H1 (cell line): Measurements from ENCODE around the gene AK2. TPM values are rescaled to one million over a fixed set of nuclear protein-coding genes. Genes with fewer than 3 reads are reported as not detected.

Source experiments
- BRCA1 ChIP-seq: IDR thresholded peaks from 2 replicates; pipeline ENCODE4 v1.6.1; 2012; ENCODE audit warnings: low read depth, low read length, improper control_type of control experiment
- CBX5 ChIP-seq: fragments of 300-800, 300-1000 bp; sonication (generic); IDR thresholded peaks from 2 replicates; pipeline ENCODE4 v1.7.1; 2016; ENCODE audit warnings: antibody characterized with exemption, low read length, low read depth
- CBX8 ChIP-seq: fragments of 300-800, 300-1000 bp; sonication (generic); IDR thresholded peaks from 2 replicates; pipeline ENCODE4 v1.7.1; 2016; ENCODE audit warnings: low read depth, low read length, borderline replicate concordance
- CREB1 ChIP-seq: IDR thresholded peaks from 2 replicates; pipeline ENCODE4 v1.6.1; 2012; ENCODE audit warnings: inconsistent platforms
- E2F6 ChIP-seq: IDR thresholded peaks from 2 replicates; pipeline ENCODE4 v1.6.1; 2012; ENCODE audit warnings: inconsistent platforms
- HDAC2 ChIP-seq, 2 experiments: fragments of 300-600 bp in 1 of 2; sonication (generic) in 1 of 2; IDR thresholded peaks; 2 replicates each; pipeline ENCODE4 v1.6.1; 2011 to 2012; ENCODE audit warnings: low read depth in 2 of 2, low read length in 2 of 2, mild to moderate bottlenecking in 2 of 2, moderate library complexity in 2 of 2, borderline replicate concordance in 1 of 2, inconsistent platforms in 1 of 2
- KDM1A ChIP-seq: fragments of 200-600, 300-600 bp; sonication (generic); IDR thresholded peaks from 2 replicates; pipeline ENCODE4 v1.7.1; 2016; ENCODE audit warnings: mild to moderate bottlenecking, low read length, borderline replicate concordance
- MAFK ChIP-seq: IDR thresholded peaks from 2 replicates; pipeline ENCODE4 v1.6.1; 2012; ENCODE audit warnings: low read depth, mild to moderate bottlenecking, improper control_type of control experiment, low read length
- PHF8 ChIP-seq: fragments of 200-600 bp; sonication (generic); conservative IDR thresholded peaks from 2 replicates; pipeline ENCODE4 v1.7.1; 2012; ENCODE audit warnings: low read depth, mild to moderate bottlenecking, inconsistent platforms, low read length, moderate library complexity
- POLR2AphosphoS5 ChIP-seq: IDR thresholded peaks from 2 replicates; pipeline ENCODE4 v1.6.1; 2011; ENCODE audit warnings: low read depth, low read length
- POU5F1 ChIP-seq: IDR thresholded peaks from 2 replicates; pipeline ENCODE4 v1.6.1; 2011; ENCODE audit warnings: low read depth, mild to moderate bottlenecking, low read length, moderate library complexity
- RAD21 ChIP-seq, 2 experiments: IDR thresholded peaks in 1 of 2; conservative IDR thresholded peaks in 1 of 2; 2 replicates each; pipeline ENCODE4 v1.6.1; 2011; ENCODE audit warnings: low read depth in 2 of 2, low read length in 2 of 2, improper control_type of control experiment in 1 of 2, inconsistent platforms in 1 of 2, mild to moderate bottlenecking in 1 of 2, moderate library complexity in 1 of 2
- SIN3A ChIP-seq, 2 experiments: IDR thresholded peaks in 1 of 2; conservative IDR thresholded peaks in 1 of 2; 2 replicates each; pipeline ENCODE4 v1.6.1; 2011 to 2012; ENCODE audit warnings: low read length in 2 of 2, improper control_type of control experiment in 1 of 2, low read depth in 1 of 2, mild to moderate bottlenecking in 1 of 2
- SIX5 ChIP-seq: IDR thresholded peaks from 2 replicates; pipeline ENCODE4 v1.6.1; 2011; ENCODE audit warnings: mild to moderate bottlenecking, low read depth, low read length
- SP2 ChIP-seq: IDR thresholded peaks from 2 replicates; pipeline ENCODE4 v1.6.1; 2012; ENCODE audit warnings: mild to moderate bottlenecking, low read length, inconsistent platforms
- SRF ChIP-seq: IDR thresholded peaks from 2 replicates; pipeline ENCODE4 v1.6.1; 2011; ENCODE audit warnings: mild to moderate bottlenecking, low read depth, low read length, moderate library complexity
- SUZ12 ChIP-seq: fragments of 200-600 bp; sonication (generic); IDR thresholded peaks from 2 replicates; pipeline ENCODE4 v1.6.1; 2012; ENCODE audit warnings: mild to moderate bottlenecking, inconsistent platforms, low read length, moderate library complexity, mixed read lengths
- TAF1 ChIP-seq: IDR thresholded peaks from 2 replicates; pipeline ENCODE4 v1.6.1; 2011; ENCODE audit warnings: mild to moderate bottlenecking, low read depth, low read length
- TAF7 ChIP-seq: optimal IDR thresholded peaks from 2 replicates; pipeline ENCODE3; 2011; ENCODE audit warnings: low read depth, mild to moderate bottlenecking, inconsistent platforms, low read length, moderate library complexity, borderline replicate concordance
- TBP ChIP-seq: IDR thresholded peaks from 2 replicates; pipeline ENCODE4 v1.6.1; 2011; ENCODE audit warnings: low read depth, low read length, improper control_type of control experiment
- USF2 ChIP-seq: IDR thresholded peaks from 2 replicates; pipeline ENCODE4 v1.6.1; 2011; ENCODE audit warnings: low read length, improper control_type of control experiment
- YY1 ChIP-seq: IDR thresholded peaks from 2 replicates; pipeline ENCODE4 v1.6.1; 2011; ENCODE audit warnings: low read depth, mild to moderate bottlenecking, low read length
- polyA plus RNA-seq, 7 experiments: library from polyadenylated mRNA; depleted of rRNA in 3 of 7; stranded (reverse) in 5 of 7; unstranded in 2 of 7; fragments of >200 nt in 5 of 7; fragments of 200-250 nt in 2 of 7; gene quantifications; 1 replicate in 5 of 7; 2 replicates in 1 of 7; 4 replicates in 1 of 7; pipeline versions ENCODE4 v1.2.1 to v1.2.3, GENCODE V29; 2011 to 2013; ENCODE audit warnings: missing spikeins in 2 of 7, mixed read lengths in 2 of 7
- total RNA-seq: library from RNA; stranded (reverse); fragmentation: NEBNext Ultra II Directional; extraction: Animal tissue kit (Norgen Biotek cat#: 25700); gene quantifications from 2 replicates; pipeline ENCODE4 v1.2.1, GENCODE V29; 2021

AK2 gene
- total and polyA plus RNA-seq, 2 of the 8 experiments (the other 6 are each of a cell fraction or from before 2014, with no cell fraction given), result 92.3 to 137 TPM

GRCh38 chr1:32964461-32965250 lies 72.0 kb downstream of the AK2 start, which contains the start of gene RNF19B (continued):
- TF ChIP-seq MAFK (no peak), E2F6 (peak; percentile 37; the same call in 1 of the 2 replicates), TAF1 (peak; percentile 92), SIN3A (conservative IDR thresholded peaks at IDR 0.05 in 1 of 2, IDR thresholded peaks at IDR 0.05 in 1 of 2; ENCODE audit: low read depth in 1 of 2, low read length in 2 of 2) (peak; percentile 51 to 79; a peak in 2 of 4 replicates), KDM1A (no peak), RAD21 (IDR thresholded peaks at IDR 0.05 in 1 of 2, conservative IDR thresholded peaks at IDR 0.05 in 1 of 2; ENCODE audit: low read depth in 2 of 2, low read length in 2 of 2) (no peak), CBX5 (no peak), POU5F1 (no peak), CREB1 (peak; percentile 64; the same call in 1 of the 2 replicates), SP2 (no peak), BRCA1 (no peak), SRF (no peak), HDAC2 (IDR thresholded peaks at IDR 0.05; ENCODE audit: borderline replicate concordance in 1 of 2, low read depth in 2 of 2, low read length in 2 of 2) (no peak), TAF7 (peak; percentile 59), SUZ12 (no peak), POLR2AphosphoS5 (peak; percentile 91), PHF8 (peak; percentile 76), CBX8 (no peak), USF2 (peak; percentile 81), YY1 (peak; percentile 97), TBP (peak; percentile 95), SIX5 (no peak)
